CD4-positive, alpha-beta T cell treated with Interleukin-10 for 1 hour (primary cell): Measurements from ENCODE around the gene FAM53B.

ENCODE experiments used
- DNase-seq: peaks from one replicate; pipeline ENCODE4 v3.0.0-alpha.2; 2020

Gene FAM53B

GRCh38 chr10:124676416-124677062 is 67.6 kb downstream of the FAM53B start:
- DNase-seq = no peak

DNA sequence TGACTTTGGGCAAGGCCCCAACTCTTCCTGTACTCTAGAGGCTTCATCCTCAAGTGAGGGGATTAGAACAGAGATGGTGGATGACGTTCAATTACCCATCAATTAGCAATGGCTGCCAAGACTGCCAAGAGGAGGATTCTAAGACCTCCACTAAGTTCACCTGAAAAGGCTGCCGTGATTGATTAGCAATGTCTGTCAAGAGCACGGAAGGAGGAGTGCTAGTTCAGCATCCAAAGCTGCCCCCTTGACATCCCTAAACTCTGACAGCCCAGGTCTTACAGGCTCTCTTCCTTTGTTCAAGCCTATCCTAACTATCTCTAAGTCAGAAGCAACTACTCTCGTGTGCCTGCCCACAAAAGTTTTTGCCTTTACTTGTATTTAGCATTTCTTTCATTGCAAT is 68.4 kb downstream of the FAM53B start:
- no peak for DNase-seq

GRCh38 chr10:124675261-124675660 is 68.9 kb downstream of the FAM53B start:
- DNase-seq = no peak

DNA sequence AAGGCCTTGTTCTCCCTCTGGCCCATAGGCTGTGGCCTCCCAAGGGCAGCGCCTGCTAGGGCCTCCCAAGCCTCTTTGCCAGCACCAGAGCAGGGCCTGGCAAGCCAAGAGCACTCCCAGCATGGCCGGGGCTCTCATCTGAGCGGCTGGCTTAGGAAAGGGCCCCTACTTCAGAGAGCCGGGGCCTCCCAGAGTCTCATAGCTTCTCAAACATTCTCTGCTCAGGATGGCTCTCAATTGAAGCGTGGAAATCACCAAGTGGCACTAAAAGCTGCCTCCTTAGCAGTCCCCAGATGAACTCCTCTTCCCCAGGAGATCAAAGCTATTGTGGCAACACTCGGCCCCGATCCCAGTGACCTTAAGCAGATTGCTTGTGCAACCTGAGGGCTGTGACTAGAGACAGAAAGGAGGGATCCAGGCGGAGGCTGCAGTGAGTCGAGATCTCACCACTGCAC is 69.4 kb downstream of the FAM53B start:
- no peak for DNase-seq

GRCh38 chr10:124672181-124672638 is 72.0 kb downstream of the FAM53B start:
- no peak for DNase-seq

DNA sequence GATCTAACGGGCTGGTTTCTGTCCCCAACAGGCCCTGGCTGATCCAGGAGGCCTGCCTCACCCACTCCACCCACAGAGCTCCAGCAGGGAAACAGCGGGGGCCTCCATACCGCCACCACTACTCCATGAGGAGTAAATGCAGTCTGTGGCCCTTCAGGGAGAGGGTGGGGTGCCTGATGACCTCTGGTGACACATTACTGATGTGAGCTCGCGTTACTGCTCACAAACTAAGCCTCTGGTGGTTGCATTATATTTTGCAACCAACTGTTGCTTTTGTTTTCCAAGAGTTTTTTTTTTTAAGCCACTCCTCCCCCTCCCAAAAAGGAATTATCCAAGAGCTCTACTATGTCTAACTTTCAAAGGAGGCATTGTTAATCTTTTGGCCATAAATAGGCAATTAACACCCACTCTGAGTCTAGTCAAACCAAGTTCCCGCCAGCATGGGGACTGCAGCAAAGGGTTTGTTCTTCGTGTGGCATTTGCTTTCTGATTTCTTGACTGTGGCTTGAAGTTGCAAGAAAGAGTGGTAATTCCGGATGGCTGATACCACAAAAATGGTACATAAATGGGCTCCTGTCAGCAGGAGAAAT is 72.6 kb downstream of the FAM53B start:
- DNase-seq = no peak

GRCh38 chr10:124670849-124671248 is 73.3 kb downstream of the FAM53B start:
- DNase-seq = no peak

DNA sequence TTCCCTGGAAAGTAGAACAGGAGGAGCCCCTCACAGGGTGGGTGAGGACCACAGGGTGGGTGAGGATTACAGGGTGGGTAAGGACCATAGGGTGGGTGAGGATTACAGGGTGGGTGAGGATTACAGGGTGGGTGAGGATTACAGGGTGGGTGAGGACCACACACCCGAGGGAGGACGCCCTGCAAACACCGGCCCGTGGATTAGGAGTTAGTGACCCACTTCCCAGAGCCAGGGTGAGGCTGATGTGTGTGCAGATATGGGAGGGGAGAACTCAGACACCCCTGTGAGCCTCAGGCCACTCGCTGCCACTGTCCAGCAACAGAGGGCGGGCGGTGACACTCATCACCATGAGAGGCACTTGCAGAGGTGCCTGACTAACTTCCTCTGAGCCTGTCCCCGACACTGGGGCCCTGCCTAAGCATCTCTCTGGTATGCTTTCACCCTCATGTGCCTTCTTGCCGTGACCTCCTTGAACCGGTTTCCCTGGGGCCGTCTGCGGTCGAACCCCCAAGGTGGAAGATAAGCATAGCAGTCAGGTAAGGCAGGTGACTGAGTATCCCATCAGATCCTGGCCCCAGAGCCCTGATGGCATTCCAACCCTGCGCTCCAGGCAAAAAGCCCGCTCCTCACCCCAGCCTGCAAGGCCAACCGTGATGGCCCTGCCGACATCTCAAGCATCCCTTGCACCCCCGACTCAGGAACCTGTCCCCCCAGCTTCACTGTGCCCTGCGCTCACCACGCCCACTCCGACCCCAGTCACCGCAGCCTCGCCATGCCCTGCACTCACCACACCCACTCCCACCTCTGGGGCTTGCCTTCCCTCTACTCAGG is 74.1 kb downstream of the FAM53B start:
- DNase-seq = no peak

DNA sequence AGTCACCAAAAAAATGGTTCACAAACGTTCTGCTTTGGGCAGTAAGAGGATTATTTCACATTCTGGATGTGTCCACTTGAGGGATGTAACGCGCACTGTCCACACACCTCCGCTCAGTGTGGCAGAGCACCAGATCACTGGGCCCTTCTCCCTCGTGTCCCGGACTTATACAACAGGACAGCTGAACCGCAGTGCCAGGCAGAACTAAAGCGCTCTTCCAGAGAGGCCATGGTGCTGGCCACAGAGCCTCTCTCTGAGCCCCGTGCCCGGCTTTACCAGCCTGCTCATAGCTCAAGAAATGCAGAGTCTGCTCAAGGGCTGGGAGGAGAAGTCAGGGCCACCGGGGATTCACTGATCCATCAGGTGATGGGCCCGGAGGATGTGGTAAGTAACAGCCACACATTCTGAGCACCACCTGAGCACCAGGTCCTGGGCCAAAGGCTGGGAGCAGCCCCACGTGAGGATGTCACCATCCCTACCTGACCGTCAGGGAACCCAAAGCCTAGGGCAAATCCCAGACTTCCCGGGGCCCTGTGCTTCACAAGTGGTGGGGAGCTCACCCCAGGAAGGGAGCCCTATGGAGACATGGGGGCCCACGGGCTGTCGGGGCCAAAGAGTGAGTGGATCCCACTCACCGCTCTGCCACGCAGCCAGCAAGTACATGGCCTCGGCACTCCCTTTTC is 74.9 kb downstream of the FAM53B start:
- DNase-seq = no peak

DNA sequence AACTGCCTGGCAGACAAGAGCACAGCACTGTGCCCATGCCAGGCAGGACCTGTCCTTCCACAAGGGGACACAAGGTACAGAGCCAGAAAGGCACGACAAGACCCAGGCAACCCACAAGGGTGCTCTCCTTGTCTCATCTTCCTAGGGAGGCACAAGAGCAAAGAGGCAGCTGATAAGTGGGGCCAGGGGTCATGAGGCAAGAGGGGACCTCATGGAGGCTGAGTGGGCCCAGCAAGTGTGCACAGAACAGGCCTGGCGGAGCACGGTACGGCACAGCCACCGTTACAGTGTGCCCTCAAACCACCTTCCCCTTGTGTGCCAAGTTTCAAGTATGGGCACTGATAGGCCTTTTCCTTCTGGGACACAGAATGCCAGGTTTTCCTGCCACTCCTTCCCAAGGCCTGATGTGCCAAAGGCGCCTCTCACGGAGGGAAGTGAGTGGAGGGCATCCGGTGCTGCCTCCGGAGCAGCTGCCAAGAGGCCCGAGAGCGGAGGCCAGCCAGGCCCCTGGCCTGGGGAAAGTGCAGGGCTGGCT is 75.6 kb downstream of the FAM53B start:
- no peak for DNase-seq

- DNase-seq = no peak
Observed at GRCh38 chr10:124667425-124668345, 76.5 kb downstream of the FAM53B start.

DNA sequence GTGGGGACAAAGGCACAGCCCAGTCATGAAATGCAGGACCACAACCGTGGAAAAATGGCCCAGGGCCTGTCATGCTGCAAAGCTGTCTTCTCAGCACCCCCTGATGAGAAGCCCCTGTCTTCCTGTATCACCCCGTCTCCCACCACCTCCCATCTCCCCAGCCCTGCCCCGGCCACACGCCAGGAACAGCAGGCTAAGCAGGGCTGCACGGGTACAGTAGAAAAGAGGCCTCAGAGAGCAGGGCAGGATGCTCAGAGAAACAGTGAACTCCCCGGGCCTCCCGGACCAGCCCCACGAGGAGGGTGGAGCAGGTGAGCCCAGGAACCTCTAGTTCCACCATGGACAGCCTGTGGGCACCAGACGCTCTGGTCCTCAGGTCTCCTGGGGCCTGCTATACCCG is 77.7 kb downstream of the FAM53B start:
- no peak for DNase-seq

GRCh38 chr10:124665980-124666379 is 78.2 kb downstream of the FAM53B start:
- no peak for DNase-seq

DNA sequence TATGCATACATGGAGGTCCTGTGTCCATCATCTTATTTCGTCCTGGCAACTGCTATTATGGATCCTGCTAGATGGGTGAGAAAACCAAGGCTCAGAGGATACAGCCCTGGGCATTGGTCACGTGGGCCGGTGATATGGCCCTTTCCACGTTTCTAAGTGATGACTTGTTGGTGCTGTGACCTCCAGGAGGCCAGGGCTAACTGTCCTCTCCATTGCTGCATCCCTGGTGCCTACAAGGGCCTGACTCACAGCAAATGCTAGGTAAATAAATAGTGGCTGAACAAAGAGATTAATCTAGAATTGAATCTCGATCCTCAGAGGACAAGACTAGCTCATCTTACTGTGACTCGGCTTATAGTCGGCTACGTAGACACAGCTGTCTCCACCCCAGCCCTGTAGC is 78.6 kb downstream of the FAM53B start:
- no peak for DNase-seq

DNA sequence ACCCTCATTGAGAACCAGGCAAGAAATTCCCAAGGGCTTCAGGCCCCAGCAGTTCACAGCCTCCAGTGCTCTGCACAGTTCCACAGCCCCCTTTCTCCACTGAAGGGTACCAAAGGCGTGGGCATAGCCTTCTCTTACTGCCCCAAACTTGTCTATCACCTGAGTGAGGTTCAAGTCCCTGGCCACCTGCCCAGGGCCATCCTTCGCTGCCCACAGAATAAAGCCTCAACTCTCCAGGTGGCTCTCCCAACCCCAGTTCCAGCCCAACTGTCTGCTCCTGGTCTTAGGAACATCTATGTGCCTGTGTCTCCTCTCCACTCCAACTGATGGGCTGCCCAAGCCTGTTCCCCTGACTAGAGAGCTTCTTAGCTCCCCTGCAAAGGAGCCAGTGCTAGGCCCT is 79.1 kb downstream of the FAM53B start:
- DNase-seq = no peak

GRCh38 chr10:124663766-124664360 is 80.3 kb downstream of the FAM53B start:
- DNase-seq = no peak

GRCh38 chr10:124663228-124663627 is 81.0 kb downstream of the FAM53B start:
- no peak for DNase-seq

GRCh38 chr10:124661660-124662180 is 82.5 kb downstream of the FAM53B start:
- no peak for DNase-seq

DNA sequence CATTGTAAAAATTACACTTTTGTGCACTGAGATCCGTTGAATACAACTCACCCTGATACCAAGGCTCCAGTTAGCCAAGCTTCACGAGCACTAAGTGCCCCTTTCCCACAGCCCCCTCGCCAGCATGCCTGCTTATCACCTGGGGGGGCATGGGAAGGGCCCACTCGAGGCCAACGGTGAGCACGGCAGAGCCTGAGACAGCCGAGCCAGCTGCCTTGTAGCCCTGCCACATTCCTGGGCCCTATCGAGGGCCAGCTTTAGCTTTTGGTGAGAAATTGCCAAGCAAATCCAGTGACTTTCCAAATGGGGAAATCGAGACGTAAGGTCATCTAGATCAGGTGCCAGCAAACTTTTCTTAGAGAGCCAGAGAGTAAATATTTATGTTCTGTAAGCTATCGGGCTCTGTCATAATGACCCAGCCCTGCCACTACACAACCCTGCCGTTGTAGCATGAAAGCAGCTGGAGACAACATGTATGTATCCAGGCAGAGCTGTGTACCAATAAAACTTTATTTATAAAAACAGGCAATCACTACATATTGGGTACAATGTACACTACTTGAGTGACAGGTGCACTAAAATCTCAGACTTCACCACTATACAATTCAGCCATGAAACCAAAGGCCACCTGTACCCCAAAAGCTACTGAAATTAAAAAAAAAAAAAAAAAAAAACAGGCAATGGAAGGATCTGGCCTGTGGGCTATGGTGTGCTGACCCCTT is 83.6 kb downstream of the FAM53B start:
- DNase-seq = no peak

DNA sequence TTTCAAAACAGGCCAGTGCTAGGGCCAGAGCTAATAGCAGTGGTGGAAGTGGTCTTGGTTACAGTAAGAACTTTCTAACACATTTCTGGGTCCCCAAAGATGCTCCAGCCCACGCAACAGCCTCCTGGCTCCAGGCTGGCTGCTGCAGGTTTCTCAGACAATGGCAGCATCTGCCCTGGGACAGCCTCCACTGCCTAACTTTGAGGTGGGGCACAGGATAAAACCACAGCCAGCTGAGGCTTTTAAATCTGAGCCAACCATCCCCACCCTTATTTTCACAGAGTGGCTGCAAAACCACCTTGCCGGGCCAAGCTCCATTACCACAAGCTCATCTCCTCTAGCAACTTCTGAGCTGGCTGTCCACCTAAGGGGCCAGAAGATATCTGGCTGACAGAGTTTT is 84.8 kb downstream of the FAM53B start:
- peak; percentile 35 for DNase-seq
